ENCODE data around the gene ADCY7.

The ADCY7 gene

DNA sequence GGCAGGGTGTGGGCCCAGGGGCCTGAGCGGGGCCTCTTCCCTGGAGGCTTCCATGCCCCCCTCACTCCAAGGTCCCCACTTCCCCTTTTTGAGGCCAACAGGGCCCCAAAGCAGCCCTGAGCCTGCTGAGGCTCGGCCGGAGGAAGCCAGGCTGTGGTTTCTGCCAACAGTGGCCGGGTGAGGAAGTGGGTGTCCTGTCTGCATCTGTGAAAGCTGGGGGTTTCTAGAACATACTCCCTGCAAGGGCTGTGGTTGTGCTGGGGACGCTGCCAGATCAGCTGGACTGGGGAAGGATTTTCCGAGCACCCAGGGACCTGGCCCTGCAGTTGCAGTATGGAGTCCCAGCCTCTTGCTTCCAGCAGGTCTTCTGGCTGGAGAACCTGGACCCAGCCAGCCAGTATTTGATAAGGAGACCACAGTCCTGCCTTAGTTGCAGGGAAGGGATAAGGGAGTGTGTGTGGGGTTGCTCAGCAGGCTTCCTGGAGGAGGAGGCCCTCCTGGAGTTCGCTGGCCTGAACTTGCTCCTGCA, 15.7 kb downstream of the ADCY7 start:
- DNase-seq (ENCODE audit: low read depth): no peak

DNA sequence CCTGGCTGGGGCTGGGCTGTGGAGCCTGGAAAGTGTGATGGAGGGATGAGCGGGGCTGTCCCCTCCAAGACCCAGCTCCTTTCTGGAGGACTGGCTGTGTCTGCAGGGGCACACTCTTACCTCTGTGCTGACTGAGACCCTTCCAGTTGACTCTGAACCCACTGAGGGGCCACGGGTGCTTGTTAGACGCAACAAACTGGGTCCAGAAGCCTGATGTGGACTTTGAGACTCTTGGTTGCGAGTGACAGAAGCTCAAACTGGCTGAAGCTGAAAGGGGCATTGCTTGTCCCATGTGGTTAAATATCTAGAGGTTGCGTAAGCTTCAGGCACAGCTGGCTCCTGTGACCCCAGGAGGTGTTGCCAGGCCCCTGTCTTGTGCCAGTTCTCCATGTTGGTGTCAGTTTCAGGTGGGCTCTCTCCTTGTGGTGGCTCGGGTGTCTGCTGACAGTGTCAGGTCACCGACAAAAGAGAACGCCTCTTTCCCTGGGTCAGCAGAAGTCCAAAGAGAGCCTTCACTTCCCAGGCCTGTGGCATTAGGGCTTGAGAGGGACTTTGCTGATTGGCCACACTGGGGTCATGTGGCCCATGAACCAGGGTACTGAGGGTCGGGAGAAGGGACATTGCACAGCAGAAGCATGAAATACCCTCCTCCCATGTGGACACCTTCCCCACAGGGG, 16.7 kb downstream of the ADCY7 start:
- DNase-seq (ENCODE audit: low read depth): no peak

DNA sequence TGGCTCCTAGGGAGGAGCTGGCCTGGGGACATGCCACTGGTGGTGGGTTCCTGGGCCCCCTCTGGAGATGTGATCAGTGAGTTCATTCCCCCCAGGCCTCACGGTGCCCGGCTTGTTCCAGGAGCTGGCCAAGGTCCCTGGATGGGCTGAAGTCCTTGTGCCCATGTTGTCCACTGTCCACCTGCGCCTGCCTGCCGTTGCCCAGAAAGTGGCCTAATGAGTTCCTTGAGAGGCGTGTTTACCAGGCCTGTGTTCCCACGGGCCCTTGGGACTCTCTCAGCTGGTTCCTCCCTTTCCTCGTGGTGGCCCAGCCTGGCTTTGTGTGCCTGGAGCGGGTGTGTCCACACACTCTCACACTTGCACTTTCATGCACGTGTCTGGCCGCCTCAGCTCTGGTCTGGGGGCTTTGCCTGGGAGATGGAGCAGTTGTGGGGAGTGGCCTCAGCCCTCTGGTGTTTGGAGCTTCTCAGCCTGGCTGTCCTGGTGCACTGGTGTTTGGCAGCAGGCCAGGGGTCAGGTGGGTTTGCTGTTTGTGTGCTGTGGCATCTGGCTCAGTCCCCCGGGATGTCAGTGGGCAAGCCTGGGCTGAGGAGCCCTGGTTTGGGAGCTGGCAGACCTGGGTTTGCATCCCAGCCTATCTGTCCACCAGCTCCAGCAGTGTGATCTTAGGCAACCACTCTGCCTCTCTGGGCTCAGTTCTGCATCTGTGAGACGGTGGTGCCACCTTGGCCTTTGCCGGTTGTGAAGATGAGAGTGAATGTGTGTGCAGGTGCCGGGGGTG, 18.0 kb downstream of the ADCY7 start:
- no peak for DNase-seq (ENCODE audit: low read depth)

DNA sequence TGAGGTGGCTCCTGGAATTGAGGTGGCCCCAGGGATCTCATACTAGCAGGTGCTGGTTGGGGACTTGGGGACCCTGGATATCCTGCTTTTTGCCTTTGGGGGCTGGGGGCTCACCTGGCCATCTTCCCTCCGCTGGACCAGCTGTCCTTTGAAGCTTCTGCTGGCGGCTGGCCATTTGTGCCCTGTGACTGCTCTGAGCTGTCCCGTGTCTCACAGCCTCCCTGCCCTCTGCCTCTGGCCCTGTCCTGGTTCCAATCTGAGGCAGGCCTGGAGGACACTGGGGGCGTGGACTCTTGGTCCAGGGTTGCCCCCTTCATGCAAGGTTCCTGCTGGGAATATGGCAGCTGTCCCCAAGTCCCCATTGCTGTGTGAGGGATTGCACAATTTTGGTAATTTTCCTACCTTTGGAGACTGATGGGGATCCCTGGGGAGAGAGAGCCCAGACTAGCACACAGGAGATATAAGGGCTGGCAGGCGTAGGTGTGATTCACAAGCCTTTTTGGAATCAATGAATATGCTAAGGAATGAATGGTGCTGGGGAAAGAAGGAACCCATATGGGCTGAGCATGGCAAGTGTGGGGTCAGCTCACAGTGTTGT, 19.2 kb downstream of the ADCY7 start:
- no peak for DNase-seq (ENCODE audit: low read depth)

DNA sequence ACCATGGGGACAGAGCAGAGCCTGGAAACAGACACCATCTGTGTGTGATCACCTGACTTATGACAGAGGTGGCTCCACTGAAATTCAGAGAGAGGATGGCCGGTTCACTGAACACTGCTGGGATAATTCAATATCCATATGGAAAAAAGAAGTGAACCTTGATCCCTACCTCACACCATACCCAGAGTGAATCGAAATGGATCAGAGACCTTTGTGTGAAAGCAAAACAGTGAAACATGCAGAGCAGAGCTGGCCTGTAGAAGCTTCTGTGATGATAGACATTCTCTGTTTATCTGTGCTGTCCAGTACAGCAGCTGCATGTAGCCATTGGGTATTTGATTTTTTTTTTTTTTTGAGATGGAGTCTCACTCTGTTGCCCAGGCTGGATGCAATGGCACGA, 20.3 kb downstream of the ADCY7 start:
- DNase-seq (ENCODE audit: low read depth): no peak

DNA sequence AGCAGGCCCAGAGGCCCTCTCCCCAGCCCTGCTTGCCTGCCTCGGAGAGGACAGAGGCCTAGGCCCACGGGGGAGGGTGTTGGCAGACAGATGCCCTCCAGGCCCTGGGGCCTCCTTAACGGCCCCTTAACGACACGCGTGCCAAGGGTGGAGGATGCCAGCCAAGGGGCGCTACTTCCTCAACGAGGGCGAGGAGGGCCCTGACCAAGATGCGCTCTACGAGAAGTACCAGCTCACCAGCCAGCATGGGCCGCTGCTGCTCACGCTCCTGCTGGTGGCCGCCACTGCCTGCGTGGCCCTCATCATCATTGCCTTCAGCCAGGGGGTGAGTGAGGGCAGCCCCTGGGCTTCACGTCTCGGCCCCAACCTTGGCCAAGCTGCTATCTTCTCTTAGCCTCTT, 21.7 kb downstream of the ADCY7 start:
- DNase-seq (ENCODE audit: low read depth): no peak

DNA sequence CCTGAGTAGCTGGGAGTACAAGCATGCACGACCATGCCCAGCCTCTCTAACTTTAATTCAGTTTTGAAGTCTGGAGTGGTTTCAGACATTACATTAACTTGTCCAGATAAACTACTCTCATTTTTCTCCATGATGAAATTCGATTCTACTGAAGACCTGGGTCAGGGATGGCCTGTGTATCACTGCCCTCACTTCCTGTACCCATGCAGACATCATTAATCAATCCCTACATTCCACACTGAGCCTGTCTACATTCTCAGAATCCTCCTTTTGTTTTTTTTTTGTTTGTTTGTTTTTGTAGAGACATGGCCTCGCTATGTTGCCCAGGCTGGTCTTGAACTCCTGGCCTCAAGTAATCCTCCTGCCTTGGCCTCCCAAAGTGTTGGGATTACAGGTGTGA, 22.6 kb downstream of the ADCY7 start:
- DNase-seq (ENCODE audit: low read depth): no peak

DNA sequence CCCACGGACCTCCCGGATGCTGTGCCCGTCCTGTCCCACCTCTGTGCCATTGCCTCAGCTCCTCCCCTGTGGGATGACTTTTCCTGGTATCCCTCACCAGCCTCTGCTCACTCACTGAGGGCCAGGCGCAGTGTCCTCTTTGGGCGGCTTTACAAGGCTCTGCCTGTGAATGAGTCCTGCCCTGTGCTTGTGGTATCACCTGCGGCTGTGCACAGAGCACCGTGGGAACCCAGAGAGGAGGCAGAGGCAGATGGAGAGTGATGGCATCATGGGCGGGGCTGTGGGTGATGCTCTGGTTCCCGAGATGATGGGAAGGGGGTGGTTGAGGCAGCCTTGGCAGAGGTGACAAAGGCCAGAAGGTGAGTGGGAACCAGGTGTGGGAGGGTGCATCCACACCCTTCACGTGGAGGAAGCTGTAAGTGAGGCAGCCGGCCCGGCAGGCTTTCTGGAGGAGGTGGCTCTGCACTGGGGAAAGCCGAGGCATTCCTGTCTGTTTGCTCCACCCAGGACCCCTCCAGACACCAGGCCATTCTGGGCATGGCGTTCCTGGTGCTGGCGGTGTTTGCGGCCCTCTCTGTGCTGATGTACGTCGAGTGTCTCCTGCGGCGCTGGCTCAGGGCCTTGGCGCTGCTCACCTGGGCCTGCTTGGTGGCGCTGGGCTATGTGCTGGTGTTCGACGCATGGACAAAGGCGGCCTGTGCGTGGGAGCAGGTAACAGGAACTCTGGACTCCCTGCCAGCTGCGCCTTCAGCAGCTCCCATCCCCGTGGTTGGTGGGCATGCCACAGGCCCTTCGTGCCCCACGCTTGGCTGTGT, 23.8 kb downstream of the ADCY7 start:
- DNase-seq (ENCODE audit: low read depth): no peak

DNA sequence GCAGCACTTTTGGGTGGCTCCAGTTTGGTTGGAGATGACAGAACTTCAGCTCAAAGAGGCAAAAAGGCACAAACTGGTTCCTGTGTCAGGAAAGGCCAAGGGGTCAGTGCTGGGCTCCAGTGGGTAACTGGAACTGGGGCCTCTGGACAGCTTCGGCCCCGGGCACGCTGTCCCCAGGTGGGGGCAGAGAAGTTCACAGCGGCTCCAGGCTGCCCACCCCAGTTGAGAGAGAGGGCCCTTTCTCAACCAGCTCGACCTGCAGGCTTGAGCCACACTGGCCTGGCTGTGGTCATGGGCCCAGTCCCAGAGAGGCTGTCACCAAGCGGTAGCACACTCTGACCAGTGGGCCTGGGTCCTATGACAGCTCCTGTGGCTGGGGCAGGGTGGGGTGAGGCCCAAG, 24.5 kb downstream of the ADCY7 start:
- DNase-seq (ENCODE audit: low read depth): no peak

DNA sequence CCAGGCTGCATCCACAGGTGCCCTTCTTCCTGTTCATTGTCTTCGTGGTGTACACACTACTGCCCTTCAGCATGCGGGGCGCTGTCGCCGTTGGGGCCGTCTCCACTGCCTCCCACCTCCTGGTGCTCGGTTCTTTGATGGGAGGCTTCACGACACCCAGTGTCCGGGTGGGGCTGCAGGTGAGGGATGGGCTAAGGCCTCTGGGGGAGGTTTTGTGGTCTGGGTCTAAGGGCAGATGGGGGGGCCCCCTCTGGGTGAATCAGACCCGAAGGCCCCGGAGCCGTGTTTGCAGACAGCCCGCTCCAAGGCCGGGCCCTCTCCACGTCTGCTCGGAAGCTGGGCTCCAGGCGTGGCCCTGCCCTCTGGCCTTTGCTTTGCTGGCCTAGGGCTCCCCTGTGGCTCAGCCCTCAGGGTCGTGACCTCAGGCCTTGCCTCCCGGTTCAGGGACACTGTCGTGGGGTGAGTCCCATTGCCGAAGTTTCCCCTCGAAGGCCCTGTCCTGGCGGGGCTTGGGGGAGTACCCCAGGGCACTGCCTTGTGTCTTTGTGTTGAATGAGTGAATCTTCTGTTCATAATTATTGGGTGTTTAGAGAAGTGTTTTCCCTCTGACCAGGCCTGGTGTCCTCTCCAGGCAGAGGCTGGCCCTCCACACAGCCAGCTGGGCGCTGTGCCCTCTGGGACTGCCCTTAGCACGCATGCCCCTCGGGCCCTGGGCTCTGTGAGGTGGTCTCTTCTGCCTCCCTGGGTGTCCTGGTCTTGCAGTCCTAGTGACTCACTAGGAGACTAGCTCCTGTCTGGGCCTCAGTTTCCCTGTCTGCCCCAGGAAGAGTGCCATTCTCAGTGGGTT, 25.6 kb downstream of the ADCY7 start:
- no peak for DNase-seq (ENCODE audit: low read depth)

DNA sequence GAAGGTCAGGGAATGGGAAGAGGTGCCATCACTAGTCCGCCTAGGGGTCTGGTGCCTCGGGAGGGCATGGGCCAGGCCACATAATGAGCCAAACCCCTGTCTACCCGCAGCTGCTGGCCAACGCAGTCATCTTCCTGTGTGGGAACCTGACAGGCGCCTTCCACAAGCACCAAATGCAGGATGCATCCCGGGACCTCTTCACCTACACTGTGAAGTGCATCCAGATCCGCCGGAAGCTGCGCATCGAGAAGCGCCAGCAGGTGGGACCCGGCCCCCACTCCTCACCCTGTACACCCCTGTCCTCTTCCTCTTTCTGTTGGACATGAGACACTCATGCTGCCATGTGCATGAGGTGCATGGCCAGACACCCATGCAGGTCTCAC, 26.2 kb downstream of the ADCY7 start:
- DNase-seq (ENCODE audit: low read depth): no peak

DNA sequence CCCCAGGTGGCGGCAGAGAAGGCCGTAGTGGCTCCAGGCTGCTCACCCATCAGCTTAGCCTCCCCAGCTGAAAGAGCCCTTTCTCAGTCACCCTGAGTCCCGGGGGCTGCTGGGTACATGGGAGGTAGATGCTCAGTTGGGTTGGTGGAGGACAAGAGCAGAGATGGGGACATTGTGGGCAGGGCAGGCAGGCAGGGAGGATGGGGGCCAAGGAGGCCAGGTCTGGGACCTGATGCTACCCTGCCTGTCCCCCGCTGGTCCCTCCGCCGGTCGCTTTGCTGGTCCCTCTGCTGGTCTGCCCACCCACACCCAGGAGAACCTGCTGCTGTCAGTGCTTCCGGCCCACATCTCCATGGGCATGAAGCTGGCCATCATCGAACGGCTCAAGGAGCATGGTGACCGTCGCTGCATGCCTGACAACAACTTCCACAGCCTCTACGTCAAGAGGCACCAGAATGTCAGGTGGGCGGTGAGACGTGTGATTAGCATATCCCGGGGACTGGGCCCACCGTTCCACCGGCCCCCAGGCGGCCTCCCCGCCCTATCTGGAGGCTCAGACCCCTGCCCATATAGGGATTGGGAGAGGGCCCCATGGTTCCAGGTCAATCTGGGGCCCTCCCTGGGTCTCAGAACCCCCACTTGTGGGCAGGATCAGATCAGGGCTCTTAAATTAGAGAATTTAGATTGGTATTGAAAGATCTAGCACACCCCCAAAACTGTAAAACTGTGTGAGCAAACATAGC, 26.9 kb downstream of the ADCY7 start:
- DNase-seq (ENCODE audit: low read depth): no peak

DNA sequence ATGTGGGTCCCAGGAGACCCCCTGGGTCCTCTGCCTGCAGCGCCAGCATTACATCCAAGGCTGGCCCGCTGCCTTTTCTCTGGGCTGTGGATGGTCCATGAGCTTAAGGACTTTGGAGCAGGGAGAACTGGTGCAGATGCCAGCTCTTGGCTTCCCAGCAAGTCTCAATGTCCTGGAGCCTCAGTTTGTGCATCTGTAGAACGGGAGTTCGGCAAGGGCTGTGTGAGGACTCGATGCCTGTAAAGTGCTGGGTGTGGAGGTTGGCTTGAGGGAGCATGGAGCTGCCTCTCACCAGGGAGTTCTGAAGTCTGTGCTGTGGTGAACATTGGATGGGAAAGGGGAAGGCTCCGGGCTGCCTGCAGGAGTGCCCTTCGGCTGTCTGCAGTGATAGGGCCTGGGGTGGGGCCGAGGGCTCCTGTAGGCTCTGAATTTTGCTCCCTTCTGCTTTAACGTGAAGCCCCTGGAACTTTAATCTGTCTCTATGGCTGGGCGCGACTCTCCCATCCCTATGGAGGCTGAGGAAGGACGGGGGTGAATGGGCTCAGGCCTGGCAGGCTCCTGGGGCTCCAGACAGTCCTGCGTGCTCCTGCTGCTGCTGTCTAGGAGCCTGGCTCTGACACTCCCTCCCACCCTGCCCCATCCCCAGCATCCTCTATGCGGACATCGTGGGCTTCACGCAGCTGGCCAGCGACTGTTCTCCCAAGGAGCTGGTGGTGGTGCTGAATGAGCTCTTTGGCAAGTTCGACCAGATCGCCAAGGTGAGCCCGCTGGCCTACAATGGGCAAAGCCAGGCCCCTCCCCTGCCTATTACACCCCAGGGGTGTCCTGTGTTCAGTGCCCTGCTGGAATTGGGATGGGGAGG, 27.9 kb downstream of the ADCY7 start:
- no peak for DNase-seq (ENCODE audit: low read depth)

DNA sequence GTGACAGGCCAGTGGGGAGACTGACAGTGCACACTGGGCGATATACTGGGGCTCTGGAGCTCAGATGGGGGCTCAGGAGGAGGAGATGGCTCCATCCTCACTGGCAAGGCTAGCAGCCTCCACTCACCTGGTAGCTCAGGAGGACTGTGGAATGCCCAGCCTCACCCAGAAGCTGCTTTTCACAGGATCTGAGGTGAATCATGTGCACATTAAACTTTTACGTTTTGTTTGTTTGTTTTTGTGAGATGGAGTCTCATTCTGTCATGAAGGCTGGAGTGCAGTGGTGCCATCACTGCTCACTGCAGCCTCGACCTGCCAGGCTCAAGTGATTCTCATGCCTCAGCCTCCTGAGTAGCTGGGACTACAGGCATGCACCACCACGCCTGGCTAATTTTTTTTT, 28.6 kb downstream of the ADCY7 start:
- DNase-seq (ENCODE audit: low read depth): no peak

DNA sequence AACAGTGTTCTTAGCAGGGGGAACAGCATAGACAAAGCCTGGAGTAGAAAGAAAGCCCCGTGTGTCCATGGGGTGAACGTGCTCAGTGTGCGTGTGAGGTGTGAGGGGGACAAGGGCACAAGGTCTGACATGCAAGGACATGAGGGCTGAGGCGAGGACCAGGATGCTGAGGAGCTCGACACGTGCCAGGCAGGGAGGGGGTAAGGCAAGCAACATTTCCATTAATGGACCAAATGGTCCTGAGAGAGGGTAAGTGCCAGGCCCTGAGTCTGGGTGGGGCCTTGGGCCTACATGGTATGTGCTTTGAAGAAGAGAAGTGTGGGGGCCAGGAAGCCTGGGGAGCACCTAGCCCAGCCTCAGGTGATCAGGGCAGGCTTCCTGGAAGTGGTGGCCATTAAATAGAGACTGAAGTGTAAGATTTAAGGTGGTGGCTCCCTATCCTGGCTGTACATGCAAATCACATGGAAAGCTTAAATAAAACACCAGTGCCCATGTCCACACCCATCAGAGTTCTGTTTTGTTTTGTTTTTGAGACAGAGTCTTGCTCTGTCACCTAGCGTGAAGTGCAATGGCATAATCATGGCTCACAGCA, 29.3 kb downstream of the ADCY7 start:
- DNase-seq (ENCODE audit: low read depth): no peak

DNA sequence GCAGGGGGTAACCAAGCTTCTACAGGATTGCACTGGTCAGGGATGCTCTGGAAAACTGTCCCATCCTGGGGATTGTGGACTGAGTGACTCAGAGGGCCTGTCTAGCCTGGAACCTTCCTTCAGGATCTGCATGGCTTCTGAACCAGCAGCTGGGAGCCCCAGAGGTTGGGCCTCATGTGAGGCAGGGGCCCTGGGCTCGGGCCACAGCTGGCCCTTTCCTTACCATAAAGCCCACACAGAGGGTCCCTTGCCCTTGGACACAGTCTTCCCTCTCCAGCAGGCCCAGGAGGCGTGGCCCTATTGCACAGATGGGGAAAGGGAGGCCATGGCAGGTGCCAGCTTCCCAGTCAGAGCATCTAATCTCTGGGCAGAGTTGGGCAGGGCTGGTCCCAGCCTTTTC, 30.5 kb downstream of the ADCY7 start:
- DNase-seq (ENCODE audit: low read depth): no peak

DNA sequence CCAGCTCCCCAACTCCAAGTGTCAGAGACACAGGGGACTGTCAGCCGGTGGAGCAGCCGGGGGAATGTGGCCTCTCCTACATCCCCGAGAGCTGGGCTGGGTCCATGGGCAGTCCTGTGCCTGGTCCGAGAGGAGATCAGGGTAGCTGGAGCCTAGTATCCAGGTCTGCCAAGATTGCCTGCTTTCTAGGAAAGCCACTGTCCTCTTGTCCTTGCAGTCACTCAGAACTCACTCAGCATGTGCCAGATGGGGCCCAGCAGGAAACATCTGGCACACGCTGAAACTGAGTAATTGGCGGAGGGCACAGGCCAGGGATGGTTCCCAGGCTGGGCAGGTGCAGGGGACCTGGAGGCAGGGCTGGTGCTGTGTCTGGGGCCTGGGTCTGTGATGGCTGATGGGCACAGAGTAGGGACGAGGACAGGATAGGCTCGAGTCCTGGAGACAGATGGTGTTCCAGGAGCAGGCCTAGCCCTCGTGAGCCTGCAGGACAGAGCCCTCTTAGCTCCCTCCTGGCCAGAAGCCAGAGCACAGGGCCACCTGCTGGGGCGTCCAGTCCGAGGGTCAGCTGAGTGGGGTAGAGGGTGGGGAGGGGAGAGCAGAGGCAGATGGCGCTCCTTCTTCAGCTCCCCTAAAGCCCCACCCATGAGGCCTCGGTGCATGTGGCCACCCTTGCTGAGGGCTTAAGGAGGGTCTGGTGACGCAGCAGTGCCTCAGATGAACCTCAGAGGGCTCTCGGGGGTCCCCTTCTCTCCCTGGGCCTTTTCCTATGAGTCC, 31.1 kb downstream of the ADCY7 start:
- no peak for DNase-seq (ENCODE audit: low read depth)

DNA sequence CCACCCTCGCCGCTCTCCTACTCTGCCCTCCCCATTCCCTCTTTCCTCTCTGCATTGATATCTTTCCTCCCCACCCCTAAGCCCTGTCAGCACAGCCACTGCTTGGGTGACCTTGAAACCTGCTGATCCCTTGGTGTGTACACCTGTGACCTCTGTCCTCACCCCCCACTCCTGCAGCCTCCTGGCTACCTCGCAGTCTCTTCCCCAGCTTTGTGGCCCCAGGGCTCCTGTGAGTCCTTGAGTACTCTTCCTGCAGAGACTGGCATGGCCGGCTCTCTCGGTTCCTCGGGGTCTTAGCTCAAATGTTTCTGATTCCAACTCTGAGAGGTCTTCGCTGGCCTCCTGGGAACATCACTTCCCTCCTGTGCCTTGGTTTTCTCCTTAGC, 31.7 kb downstream of the ADCY7 start:
- DNase-seq (ENCODE audit: low read depth): no peak
